Bronchial epithelial cell (primary cell): Measurements from ENCODE around the gene DST. TPM values are rescaled to one million over a fixed set of nuclear protein-coding genes. Genes with fewer than 3 reads are reported as not detected.

Experiments
- DNase-seq: peaks from one replicate; pipeline ENCODE4 v3.0.0-alpha.2; 2010; ENCODE audit warnings: low read depth
- FAIRE-seq: peaks from 2 replicates; lab custom pipeline; 2011; peaks lifted over from hg19 to GRCh38; lab: Jason Lieb, UNC
- H3K27me3 ChIP-seq: 2 replicates; pipeline ENCODE4 v1.5.1; 2011; ENCODE audit warnings: low read length; ENCODE audit not compliant: control insufficient read depth, insufficient read depth
- H3K36me3 ChIP-seq: 2 replicates; pipeline ENCODE4 v1.5.1; 2011; ENCODE audit warnings: low read length; ENCODE audit not compliant: control insufficient read depth, insufficient read depth
- H3K4me3 ChIP-seq: 2 replicates; pipeline ENCODE4 v1.5.1; 2011; ENCODE audit warnings: mild to moderate bottlenecking, low read depth, low read length, control low read depth
- total RNA-seq: library from RNA; depleted of rRNA; stranded (reverse); fragments of >200 nt; gene quantifications from 2 replicates; pipeline ENCODE4 v1.2.1, GENCODE V29; 2014
- TF ChIP-seq, protein P1 (sequence below): IDR thresholded peaks from 2 replicates; pipeline ENCODE4 v1.5.1; 2011; ENCODE audit warnings: mild to moderate bottlenecking, moderate library complexity, low read length, control low read depth, inconsistent platforms; ENCODE audit not compliant: insufficient read depth, severe bottlenecking

Gene DST
- total RNA-seq, 1 donor from 2014 or later, result 450 TPM

DNA sequence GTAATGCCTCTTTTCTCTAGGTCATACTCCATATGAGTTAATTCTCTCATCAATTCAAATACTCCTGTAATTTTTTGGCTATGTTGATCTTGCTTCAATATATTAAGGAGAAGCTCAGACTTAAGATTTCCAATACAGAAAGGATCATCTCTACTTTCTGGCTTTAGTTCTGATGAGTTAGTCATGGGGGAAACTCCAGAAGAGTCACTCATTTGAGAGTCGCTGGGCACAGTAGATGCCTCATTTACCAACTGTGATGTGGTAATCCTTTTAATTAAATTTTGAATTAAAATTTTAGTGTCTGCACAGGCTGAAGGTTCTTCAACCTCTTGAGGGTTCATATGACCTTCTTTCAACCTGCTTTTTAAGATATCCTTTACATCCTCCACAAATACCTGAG, 38.5 kb downstream of the DST start:
- no peaks in the 10 kb centered on the region for H3K27me3 ChIP-seq

DNA sequence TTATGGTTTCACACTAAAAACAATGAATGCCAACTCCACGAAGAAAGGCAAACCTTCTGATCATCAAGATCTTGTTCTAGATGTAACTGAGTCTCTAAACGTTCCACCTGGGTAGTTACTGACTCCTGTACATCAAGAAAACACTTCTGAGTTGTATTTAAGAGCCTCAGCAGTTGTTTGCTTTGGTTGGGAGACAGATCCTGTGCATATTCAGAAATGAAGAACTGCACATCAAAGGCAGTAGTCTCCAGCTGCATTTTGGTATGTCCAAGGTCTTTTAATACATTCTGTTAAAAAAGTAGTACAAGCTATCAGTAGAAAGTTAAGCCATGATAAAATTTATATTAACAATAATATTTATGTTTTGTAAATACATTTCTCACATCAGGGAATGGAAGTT, 41.3 kb downstream of the DST start:
- H3K4me3 ChIP-seq, result no peak overlapping the region
- FAIRE-seq (no peak), DNase-seq (no peak)
- H3K36me3 ChIP-seq, result peaks cover 8% of the 10 kb centered on the region
- TF ChIP-seq, protein P1, sequence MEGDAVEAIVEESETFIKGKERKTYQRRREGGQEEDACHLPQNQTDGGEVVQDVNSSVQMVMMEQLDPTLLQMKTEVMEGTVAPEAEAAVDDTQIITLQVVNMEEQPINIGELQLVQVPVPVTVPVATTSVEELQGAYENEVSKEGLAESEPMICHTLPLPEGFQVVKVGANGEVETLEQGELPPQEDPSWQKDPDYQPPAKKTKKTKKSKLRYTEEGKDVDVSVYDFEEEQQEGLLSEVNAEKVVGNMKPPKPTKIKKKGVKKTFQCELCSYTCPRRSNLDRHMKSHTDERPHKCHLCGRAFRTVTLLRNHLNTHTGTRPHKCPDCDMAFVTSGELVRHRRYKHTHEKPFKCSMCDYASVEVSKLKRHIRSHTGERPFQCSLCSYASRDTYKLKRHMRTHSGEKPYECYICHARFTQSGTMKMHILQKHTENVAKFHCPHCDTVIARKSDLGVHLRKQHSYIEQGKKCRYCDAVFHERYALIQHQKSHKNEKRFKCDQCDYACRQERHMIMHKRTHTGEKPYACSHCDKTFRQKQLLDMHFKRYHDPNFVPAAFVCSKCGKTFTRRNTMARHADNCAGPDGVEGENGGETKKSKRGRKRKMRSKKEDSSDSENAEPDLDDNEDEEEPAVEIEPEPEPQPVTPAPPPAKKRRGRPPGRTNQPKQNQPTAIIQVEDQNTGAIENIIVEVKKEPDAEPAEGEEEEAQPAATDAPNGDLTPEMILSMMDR, result no peak
- no peaks in the 10 kb centered on the region for H3K27me3 ChIP-seq

More for the DNA sequence above, 38.5 kb downstream of the DST start:
- H3K36me3 ChIP-seq, result peaks cover 3% of the 10 kb centered on the region
- H3K4me3 ChIP-seq, result no peak overlapping the region
- DNase-seq (peak; percentile 38), FAIRE-seq (no peak)
- TF ChIP-seq, protein P1, result no peak

DNA sequence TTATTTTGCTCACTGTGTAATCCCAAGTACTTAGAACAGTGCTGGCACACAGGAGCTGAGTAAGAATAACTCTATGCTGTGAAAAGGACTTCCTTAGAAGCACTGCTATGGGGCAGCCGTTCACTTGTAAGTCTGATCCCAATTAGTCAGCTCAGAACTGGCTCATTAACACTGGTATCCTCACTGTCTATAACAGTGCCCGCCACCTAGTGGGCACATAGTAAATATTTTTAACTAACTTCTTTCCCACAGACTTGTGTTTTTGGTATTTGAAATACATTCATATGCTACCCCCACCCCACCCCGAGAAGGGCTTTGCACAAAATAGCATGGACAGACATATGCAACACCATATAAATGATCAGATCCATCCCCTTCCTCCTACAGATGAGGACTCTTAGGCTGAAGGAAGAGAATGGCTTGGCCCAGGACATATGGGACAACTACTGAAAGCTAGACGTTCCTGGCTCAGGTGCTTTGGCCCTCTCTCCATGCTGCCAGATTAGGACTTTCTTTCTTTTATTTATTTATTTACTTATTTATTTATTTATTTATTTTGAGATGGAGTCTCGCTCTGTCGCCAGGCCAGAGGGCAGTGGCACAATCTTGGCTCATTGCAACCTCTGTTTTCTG, 47.1 kb downstream of the DST start:
- TF ChIP-seq, protein P1, result peak; percentile 50
- Histone ChIP-seq H3K27me3 (no peaks in the 10 kb centered on the region), H3K36me3 (peaks cover 11% of the 10 kb centered on the region), H3K4me3 (no peak overlapping the region)
- DNase-seq (peak; percentile 65), FAIRE-seq (no peak)

DNA sequence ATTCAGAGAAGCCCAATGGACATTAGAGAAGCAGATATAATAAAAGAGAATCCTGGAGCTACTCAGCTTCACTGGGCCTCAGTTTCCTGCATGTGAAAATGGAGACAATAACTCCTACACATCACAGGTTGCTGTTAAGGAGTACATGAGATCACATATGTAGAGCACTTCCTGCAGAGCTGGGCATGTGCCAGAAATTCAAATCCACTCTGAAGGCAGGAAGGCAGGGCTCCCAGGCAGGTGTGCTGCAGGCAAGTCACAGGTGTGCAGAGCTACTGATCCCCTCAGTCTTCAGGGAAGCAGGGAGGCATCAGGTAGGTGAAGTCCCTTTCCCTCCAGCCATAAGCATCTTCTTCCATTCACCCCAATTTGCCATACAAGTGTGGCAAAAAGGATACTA, 48.0 kb downstream of the DST start:
- TF ChIP-seq, protein P1, result no peak
- Histone ChIP-seq H3K36me3 (peaks cover 12% of the 10 kb centered on the region), H3K27me3 (no peaks in the 10 kb centered on the region), H3K4me3 (no peak overlapping the region)
- FAIRE-seq, result no peak
- no peak for DNase-seq

DNA sequence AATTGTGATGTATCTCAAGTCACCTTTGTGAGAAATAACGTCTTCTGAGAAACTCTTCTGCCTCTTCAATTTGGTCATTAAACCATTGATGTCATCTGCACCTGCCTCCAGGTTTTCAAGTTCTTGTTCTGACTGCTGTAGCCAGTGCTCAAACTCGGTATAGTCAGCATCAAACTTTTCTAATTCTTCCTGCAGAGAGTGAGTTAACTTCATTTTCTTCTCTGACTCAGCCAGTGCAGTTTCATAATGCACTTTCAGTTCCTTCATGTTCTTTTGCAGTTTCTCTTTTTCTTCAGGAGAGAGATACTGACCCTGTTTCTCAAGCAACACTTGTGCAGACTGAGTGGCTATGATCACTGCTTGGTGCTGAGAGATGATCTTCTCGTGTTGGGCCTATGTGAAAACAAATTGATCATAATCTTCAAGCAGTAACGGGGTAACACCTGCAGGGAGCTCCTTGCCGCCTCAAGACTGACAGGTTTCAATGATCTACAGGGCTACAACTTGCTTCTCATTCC, 48.8 kb downstream of the DST start:
- TF ChIP-seq, protein P1, result no peak
- DNase-seq (no peak), FAIRE-seq (no peak)
- no peaks in the 10 kb centered on the region for H3K27me3 ChIP-seq
- H3K36me3 ChIP-seq, result peaks cover 12% of the 10 kb centered on the region
- no peak overlapping the region for H3K4me3 ChIP-seq

DNA sequence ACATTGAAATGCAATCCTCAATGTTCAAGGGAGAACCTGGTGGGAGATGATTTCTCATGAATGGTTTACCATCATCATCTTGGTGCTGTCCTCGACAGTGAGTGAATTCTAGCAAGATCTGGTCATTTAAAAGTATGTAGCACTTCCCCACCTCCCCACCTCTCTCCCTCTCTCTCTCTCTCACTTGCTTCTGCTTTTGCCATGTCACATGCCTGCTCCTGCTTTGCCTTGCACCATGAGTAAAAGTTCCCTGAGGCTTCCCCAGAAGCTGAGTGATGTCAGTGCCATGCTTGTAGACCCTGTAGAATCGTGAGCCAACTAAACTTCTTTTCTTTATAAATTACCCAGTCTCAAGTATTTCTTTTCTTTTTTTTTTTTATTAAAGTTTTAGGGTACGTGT, 60.5 kb downstream of the DST start:
- Histone ChIP-seq H3K36me3 (no peaks in the 10 kb centered on the region), H3K4me3 (no peak overlapping the region), H3K27me3 (no peaks in the 10 kb centered on the region)
- FAIRE-seq (no peak), DNase-seq (no peak)
- TF ChIP-seq, protein P1, result no peak
